IPS-NIHi7 (cell line): Measurements from ENCODE around the gene PRR35.

Experiments
- DNase-seq: peaks from one replicate; pipeline ENCODE4 v3.0.0; 2012; ENCODE audit warnings: mixed read lengths; ENCODE audit errors: extremely low spot score

PRR35 gene

GRCh38 chr16:528111-529011 is 31.8 kb upstream of the PRR35 start:
- no peak for DNase-seq

- DNase-seq: no peak
These were observed 31.1 kb upstream of the PRR35 start for GRCh38 chr16:529012-529575.

DNA sequence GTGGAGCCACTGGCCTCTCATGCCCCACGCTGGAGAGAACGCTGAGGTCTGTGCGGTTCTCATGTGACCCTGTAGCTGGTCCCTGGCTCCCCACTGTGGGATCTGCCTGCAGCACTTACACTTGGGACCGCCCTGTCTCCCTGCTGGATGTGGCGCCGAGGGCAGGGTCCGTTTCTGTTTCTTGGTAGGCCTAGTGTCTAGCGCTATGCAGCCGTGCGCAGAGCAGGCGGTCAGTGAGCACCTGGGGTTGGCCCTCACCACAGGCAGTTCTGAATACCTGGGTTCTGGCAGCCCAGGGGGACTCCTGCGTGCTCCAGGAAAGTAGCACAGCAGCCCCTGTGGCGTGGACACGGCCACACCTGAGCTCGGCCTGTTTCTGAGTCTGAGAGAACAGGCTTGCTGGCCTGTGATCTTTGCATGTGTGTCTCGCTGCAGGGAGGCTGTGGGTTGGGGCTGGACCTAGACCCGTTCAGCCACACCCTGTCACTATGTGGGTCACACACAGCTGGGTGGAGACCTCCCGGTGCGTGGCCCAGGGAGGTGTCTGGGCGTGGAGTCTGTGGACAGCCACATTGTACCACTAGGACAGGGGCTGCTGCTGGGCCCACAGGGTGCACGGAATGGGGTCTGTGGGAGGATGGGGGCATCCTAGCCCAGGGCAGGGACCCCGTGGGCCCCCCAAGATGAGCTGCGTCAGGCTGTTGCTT is 29.9 kb upstream of the PRR35 start:
- DNase-seq: no peak

- no peak for DNase-seq
These were observed 28.6 kb upstream of the PRR35 start for GRCh38 chr16:531494-532125.

- DNase-seq: peak; percentile 64
These were observed 26.6 kb upstream of the PRR35 start for GRCh38 chr16:533391-534123.

GRCh38 chr16:534135-534534 is 26.1 kb upstream of the PRR35 start:
- no peak for DNase-seq

DNA sequence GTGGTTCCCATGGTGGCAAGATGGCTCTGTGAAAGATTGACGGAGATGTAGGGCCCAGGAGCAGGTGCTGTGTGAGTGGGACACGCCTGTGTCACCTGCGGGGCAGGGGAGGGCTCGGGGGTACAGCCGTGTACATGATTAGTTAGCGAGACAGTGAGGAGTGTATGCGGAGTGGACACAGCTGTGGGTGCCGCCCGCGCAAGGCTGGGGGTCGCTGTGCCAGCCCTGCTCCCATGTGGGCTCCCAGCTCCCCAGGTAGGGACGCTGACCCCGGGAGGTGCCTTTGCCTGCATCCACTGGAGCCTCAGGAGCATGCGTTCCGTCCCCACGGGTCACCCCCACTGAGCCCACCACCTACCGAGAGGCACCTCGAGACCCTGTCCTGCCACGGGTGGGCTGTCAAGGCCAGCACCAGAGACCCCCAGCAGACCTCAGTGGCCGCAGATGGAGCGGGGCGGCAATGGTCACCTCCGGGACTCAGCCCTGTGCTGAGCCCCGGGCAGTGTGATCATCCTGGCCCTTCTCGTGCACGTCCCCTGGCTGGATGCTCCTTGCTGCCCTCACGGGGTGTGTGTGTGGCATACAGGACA is 25.2 kb upstream of the PRR35 start:
- no peak for DNase-seq

DNA sequence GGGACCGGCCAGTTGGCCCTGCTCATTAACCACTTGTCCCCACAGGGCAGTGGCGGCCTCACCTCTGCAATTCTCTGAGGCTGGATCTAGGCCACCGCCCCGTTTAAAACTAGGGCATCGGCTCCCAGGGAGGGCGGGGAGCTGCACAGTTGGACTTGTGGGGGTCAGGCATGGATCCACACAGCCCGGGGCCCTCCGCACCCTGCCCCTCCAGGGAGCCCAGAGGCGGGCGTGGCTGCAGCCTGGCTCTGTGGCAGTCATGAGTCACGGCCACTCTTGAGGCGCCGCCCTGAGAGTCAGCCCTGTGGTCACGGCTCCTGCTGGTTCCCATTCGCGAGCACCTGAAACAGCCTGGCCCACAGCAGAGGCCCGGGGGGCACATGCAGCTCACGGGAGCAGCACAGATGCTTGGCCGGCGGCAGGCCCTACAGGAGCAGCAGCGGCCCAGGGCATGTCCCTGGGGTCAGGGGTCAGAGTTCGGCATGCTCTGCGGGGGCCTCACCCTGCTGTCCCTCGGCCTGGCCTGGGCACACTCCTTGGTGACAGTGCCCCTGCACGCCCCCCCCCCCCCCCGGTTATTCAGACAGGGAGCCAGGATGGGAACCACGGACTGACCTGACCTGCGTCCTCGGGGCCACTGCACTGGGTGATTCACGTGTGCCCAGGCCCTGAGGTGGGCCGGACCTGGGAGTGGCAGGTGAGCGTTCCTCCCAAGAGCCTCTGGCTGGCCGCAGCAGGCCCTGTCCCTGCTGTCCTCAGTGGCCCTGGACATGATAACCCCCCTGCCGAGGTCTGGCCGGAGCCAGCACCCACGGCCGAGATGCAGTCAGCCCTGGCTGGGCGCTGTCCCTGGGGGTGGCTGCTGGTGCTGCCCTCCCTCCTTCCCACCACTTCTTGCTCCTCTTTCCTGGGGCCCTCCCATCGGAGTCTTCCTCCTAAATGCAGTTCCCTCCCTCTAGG is 24.5 kb upstream of the PRR35 start:
- no peak for DNase-seq

DNA sequence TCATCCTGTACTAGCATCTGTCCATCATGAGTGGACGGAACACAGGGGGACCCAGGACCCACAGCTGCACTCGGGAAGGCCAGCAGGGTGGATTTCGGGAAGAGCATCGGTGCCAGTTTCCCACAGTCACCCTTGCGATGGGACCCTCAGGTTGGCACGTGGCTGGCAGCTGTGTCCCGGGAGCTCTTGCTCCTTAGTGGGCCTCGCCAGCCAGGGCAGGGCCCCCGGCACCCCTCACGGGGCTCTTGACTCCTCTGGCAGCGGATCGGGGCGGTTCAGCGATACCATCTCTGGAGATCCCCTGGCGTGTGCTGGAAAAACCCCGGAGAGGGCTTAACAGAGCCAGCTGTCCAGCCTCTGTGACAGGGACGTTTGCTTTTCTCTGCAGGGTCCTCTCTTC is 23.4 kb upstream of the PRR35 start:
- DNase-seq: no peak

DNA sequence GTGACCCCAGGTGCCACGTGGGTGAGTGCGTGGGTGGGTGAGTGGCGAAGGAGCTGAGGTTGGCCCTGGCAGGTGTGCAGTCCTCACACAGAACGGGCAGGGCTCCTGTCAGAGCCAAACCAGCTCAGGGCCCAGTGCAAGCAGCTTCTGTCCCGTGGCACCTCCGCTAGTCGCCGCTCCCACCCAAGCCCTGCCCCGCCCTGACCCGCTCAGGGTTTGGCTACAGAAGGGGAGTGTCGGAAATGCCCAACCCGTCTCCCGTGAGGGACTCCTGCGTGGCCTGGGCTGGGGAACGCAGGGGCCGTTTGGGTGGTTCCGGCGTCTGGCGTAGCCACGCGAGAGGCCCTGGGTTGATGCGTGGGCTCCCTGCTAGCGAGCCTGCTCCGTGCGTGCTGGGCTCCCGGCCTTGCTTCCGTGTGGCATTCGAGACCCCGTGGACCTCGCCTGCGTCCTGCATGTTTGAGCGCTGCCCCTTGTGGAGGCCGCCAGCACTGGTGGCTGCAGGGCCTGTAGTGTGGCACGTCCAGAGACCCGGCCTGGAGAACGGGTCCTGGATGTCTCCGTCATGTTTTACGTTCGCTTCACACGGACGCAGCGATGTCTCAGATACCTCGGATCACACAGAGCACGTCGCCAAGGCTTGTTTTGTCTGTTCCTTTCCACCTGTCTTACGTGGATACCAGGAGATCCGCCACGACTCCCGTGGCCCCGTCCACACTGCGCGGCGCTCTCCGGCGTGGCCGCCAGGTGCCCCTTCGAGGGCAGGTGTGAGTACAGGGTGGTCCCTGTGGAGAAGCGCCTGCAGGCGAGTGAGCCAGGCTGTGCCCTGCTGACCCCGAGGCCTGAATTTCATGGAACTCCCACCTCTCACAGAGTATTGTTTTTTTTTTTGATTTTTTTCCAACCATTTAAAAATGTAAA is 22.5 kb upstream of the PRR35 start:
- no peak for DNase-seq

DNA sequence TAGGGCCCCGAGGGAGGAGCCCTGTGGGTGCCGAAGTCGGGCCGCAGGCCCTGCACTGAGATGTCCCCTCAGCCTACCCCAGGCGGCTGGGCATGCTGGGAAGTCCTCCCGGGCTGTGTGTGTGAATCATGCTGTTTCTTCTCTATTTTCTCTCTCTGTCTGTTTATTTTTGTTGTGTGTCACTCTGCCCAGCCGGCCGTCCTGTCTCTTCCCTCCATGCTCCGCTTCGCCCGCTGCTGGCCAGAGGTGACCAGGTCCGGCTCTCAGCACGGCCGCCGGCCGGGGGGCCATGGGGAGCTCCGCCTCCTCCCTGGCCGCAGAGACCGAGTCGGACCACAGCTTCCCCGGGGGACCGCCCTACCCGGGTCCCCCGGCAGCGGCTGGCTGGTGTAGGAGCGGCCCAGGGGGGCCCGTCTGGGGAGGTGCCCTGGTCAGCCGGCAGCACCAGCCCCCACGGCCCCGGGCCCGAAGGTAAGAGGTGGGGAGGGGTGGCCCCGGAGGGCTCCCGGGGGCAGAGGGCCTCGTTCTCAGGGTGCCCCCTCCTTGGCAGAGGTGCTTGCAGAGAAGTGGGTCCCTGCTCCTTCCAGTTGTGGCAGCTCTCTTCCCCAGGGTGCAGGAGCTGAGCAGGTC is 20.2 kb upstream of the PRR35 start:
- no peak for DNase-seq

- no peak for DNase-seq
These were observed 19.4 kb upstream of the PRR35 start for GRCh38 chr16:540645-541340.

- DNase-seq: no peak
These were observed 16.7 kb upstream of the PRR35 start for GRCh38 chr16:543301-544164.

DNA sequence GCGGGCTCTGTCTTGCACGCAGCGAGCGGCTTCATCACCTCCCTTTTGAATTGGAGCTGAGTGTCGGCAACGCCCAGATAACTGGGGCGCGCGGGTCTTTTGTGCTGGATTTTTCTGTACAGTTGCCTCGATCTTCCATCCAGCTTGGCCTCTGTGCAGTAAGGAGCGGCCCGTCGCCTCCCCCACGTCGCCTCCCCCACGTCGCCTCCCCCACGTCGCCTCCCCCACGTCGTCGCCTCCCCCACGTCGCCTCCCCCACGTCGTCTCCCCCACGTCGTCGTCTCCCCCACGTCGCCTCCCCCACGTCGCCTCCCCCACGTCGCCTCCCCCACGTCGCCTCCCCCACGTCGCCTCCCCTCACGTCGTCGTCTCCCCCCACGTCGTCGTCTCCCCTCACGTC is 15.7 kb upstream of the PRR35 start:
- no peak for DNase-seq

DNA sequence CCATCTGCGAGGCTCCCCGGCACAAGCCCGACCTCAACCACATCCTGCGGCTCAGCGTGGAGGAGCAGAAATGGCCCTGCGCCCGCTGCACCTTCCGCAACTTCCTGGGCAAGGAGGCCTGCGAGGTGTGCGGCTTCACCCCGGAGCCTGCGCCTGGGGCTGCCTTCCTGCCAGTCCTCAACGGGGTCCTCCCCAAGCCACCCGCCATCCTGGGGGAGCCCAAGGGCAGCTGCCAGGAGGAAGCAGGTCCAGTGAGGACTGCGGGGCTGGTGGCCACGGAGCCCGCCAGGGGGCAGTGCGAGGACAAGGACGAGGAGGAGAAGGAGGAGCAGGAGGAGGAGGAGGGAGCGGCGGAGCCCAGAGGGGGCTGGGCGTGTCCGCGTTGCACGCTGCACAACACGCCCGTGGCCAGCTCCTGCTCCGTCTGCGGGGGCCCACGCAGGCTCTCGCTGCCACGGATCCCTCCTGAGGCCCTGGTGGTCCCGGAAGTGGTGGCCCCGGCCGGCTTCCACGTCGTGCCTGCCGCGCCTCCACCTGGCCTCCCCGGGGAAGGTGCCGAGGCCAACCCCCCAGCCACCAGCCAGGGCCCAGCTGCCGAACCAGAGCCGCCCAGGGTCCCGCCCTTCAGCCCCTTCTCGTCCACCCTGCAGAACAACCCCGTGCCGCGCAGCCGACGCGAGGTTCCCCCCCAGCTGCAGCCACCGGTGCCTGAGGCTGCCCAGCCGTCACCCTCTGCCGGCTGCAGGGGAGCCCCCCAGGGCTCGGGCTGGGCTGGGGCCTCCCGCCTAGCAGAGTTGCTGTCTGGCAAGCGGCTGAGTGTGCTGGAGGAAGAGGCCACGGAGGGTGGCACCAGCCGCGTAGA is 13.1 kb upstream of the PRR35 start:
- DNase-seq: peak; percentile 79

GRCh38 chr16:548586-548985 is 11.6 kb upstream of the PRR35 start:
- DNase-seq: no peak
